ENCODE results near the gene SLC38A5. TPM values are rescaled to one million over a fixed set of nuclear protein-coding genes. Genes with fewer than 3 reads are reported as not detected.
"Not testable (repeated sequence)": the region's sequence is repeated elsewhere in the genome, so short reads cannot be mapped to it uniquely, and the experiment has no call there.

Gene SLC38A5
- 1.8 and 4.6 TPM in 2 replicates for total RNA-seq (ENCODE audit: low replicate concordance)
- long read RNA-seq: 0 reads

GRCh38 chrX:48470110-48470832, at the start of gene SLC38A5:
Gene SLC38A5, minus strand, starts transcription at chrX:48470260. Its CDS starts 2,336 bp downstream, at chrX:48467924.
- no peaks in the 10 kb centered on the region for H3K36me3 Mint-ChIP-seq
- no peak for DNase-seq (ENCODE audit: extremely low spot score, unreplicated experiment)
- TF ChIP-seq CTCF (conservative IDR thresholded peaks at IDR 0.05): no peak
- peaks cover 16% of the 10 kb centered on the region for H3K27me3 Mint-ChIP-seq
- no peak within 1 kb of the TSS for H3K4me3 Mint-ChIP-seq
- H3K4me1 Mint-ChIP-seq (ENCODE audit: unreplicated experiment): peaks cover 9% of the 10 kb centered on the region
- no peaks in the 10 kb centered on the region for H3K9me3 Mint-ChIP-seq
- peak within 1 kb of the TSS; percentile 23 for H3K27ac Mint-ChIP-seq

- H3K27ac Mint-ChIP-seq; H3K36me3 Mint-ChIP-seq; H3K27me3 Mint-ChIP-seq; H3K9me3 Mint-ChIP-seq; DNase-seq (ENCODE audit: extremely low spot score, unreplicated experiment); H3K4me3 Mint-ChIP-seq; H3K4me1 Mint-ChIP-seq (ENCODE audit: unreplicated experiment): not testable (repeated sequence)
Measured at GRCh38 chrX:48519481-48519880, 49.4 kb upstream of the SLC38A5 start.

- Mint-ChIP-seq H3K4me1 (ENCODE audit: unreplicated experiment) (no peaks in the 10 kb centered on the region), H3K4me3 (no peak overlapping the region), H3K27me3 (no peaks in the 10 kb centered on the region), H3K36me3 (peaks cover 7% of the 10 kb centered on the region), H3K9me3 (no peaks in the 10 kb centered on the region), H3K27ac (no peak overlapping the region)
- TF ChIP-seq CTCF (conservative IDR thresholded peaks at IDR 0.05): no peak
- no peak for DNase-seq (ENCODE audit: extremely low spot score, unreplicated experiment)
Measured at GRCh38 chrX:48516987-48517386, 46.9 kb upstream of the SLC38A5 start.

- Mint-ChIP-seq H3K4me3 (no peak overlapping the region), H3K27me3 (no peaks in the 10 kb centered on the region), H3K4me1 (ENCODE audit: unreplicated experiment) (no peaks in the 10 kb centered on the region), H3K9me3 (no peaks in the 10 kb centered on the region), H3K36me3 (peaks cover 7% of the 10 kb centered on the region), H3K27ac (no peak overlapping the region)
- no peak for TF ChIP-seq CTCF (conservative IDR thresholded peaks at IDR 0.05)
- no peak for DNase-seq (ENCODE audit: extremely low spot score, unreplicated experiment)
Measured at GRCh38 chrX:48516285-48516684, 46.2 kb upstream of the SLC38A5 start.

GRCh38 chrX:48515842-48516241, 45.8 kb upstream of the SLC38A5 start:
- Mint-ChIP-seq H3K36me3 (peaks cover 7% of the 10 kb centered on the region), H3K27me3 (no peaks in the 10 kb centered on the region), H3K27ac (no peak overlapping the region), H3K4me1 (ENCODE audit: unreplicated experiment) (no peaks in the 10 kb centered on the region), H3K4me3 (no peak overlapping the region), H3K9me3 (no peaks in the 10 kb centered on the region)
- no peak for DNase-seq (ENCODE audit: extremely low spot score, unreplicated experiment)
- no peak for TF ChIP-seq CTCF (conservative IDR thresholded peaks at IDR 0.05)

GRCh38 chrX:48514868-48515460, 44.9 kb upstream of the SLC38A5 start:
- DNase-seq (ENCODE audit: extremely low spot score, unreplicated experiment): no peak
- no peaks in the 10 kb centered on the region for H3K27me3 Mint-ChIP-seq
- peaks cover under 1% of the 10 kb centered on the region for H3K4me1 Mint-ChIP-seq (ENCODE audit: unreplicated experiment)
- H3K27ac Mint-ChIP-seq: no peak overlapping the region
- no peaks in the 10 kb centered on the region for H3K9me3 Mint-ChIP-seq
- no peak for TF ChIP-seq CTCF (conservative IDR thresholded peaks at IDR 0.05)
- no peak overlapping the region for H3K4me3 Mint-ChIP-seq
- peaks cover 3% of the 10 kb centered on the region for H3K36me3 Mint-ChIP-seq
